ENCODE measurements around the gene SYNPR.
A peak's percentile ranks its signal among the peaks of the same experiment; 100 is the strongest.

SYNPR gene

GRCh38 chr3:63308072-63308471, 30.0 kb downstream of the SYNPR start:
- no peak for DNase-seq (ENCODE audit: low read depth)

GRCh38 chr3:63309768-63310167, 31.7 kb downstream of the SYNPR start:
- no peak for DNase-seq (ENCODE audit: low read depth)

- no peak for DNase-seq (ENCODE audit: low read depth)
These were observed 45.7 kb downstream of the SYNPR start for GRCh38 chr3:63323766-63324165.

GRCh38 chr3:63324621-63325020, 46.5 kb downstream of the SYNPR start:
- no peak for DNase-seq (ENCODE audit: low read depth)

- no peak for DNase-seq (ENCODE audit: low read depth)
These were observed 47.3 kb downstream of the SYNPR start for GRCh38 chr3:63325386-63325785.

- peak; percentile 14 for DNase-seq (ENCODE audit: low read depth)
These were observed 50.3 kb downstream of the SYNPR start for GRCh38 chr3:63328365-63328764.

- no peak for DNase-seq (ENCODE audit: low read depth)
These were observed 53.4 kb downstream of the SYNPR start for GRCh38 chr3:63331520-63331919.

GRCh38 chr3:63333815-63334214, 55.7 kb downstream of the SYNPR start:
- no peak for DNase-seq (ENCODE audit: low read depth)

- no peak for DNase-seq (ENCODE audit: low read depth)
These were observed 60.2 kb downstream of the SYNPR start for GRCh38 chr3:63338351-63338750.

- DNase-seq (ENCODE audit: low read depth): peak; percentile 96
These were observed 65.6 kb downstream of the SYNPR start for GRCh38 chr3:63343674-63344073.

GRCh38 chr3:63344661-63345060, 66.6 kb downstream of the SYNPR start:
- DNase-seq (ENCODE audit: low read depth): no peak

GRCh38 chr3:63349583-63350573, 71.8 kb downstream of the SYNPR start:
- DNase-seq (ENCODE audit: low read depth): peak; percentile 57

GRCh38 chr3:63351159-63352007, 73.3 kb downstream of the SYNPR start:
- peak; percentile 59 for DNase-seq (ENCODE audit: low read depth)

- no peak for DNase-seq (ENCODE audit: low read depth)
These were observed 73.8 kb downstream of the SYNPR start for GRCh38 chr3:63352008-63352279.

- peak; percentile 42 for DNase-seq (ENCODE audit: low read depth)
These were observed 75.3 kb downstream of the SYNPR start for GRCh38 chr3:63353383-63353782.

GRCh38 chr3:63354160-63354559, 76.1 kb downstream of the SYNPR start:
- no peak for DNase-seq (ENCODE audit: low read depth)

- no peak for DNase-seq (ENCODE audit: low read depth)
These were observed 77.7 kb downstream of the SYNPR start for GRCh38 chr3:63355809-63356208.

- peak; percentile 11 for DNase-seq (ENCODE audit: low read depth)
These were observed 86.4 kb downstream of the SYNPR start for GRCh38 chr3:63364495-63364894.

GRCh38 chr3:63364910-63365309, 86.8 kb downstream of the SYNPR start:
- no peak for DNase-seq (ENCODE audit: low read depth)

GRCh38 chr3:63365671-63366070, 87.6 kb downstream of the SYNPR start:
- DNase-seq (ENCODE audit: low read depth): no peak

- no peak for DNase-seq (ENCODE audit: low read depth)
These were observed 92.0 kb downstream of the SYNPR start for GRCh38 chr3:63370094-63370493.

GRCh38 chr3:63383040-63383439, 104.9 kb downstream of the SYNPR start:
- DNase-seq (ENCODE audit: low read depth): no peak

GRCh38 chr3:63384382-63384781, 106.3 kb downstream of the SYNPR start:
- DNase-seq (ENCODE audit: low read depth): no peak

Measured in fibroblast of gingiva (primary cell).